H9 (cell line): Measurements from ENCODE around the gene POU2F2. TPM values are rescaled to one million over a fixed set of nuclear protein-coding genes. Genes with fewer than 3 reads are reported as not detected.

Experiments
- DNase-seq: peaks from one replicate; pipeline ENCODE4 v3.0.0-alpha.2; 2017
- H2AFZ ChIP-seq: one replicate; pipeline ENCODE4 v1.6.1; 2013; ENCODE audit warnings: mild to moderate bottlenecking, low read length, control low read depth, moderate library complexity
- H2AK5ac ChIP-seq: 2 replicates; pipeline ENCODE4 v1.6.1; 2013; ENCODE audit warnings: low read length, control low read depth, mixed read lengths; ENCODE audit not compliant: insufficient read length
- H2BK120ac ChIP-seq: one replicate; pipeline ENCODE4 v1.6.1; 2013; ENCODE audit warnings: low read depth, mild to moderate bottlenecking, low read length, control low read depth, inconsistent platforms; ENCODE audit not compliant: poor library complexity, severe bottlenecking
- H2BK12ac ChIP-seq: 2 replicates; pipeline ENCODE4 v1.6.1; 2013; ENCODE audit warnings: low read length, control low read depth, mixed read lengths, low read depth; ENCODE audit not compliant: insufficient read length
- H2BK15ac ChIP-seq: 2 replicates; pipeline ENCODE4 v1.6.1; 2013; ENCODE audit warnings: low read depth, low read length, control low read depth
- H2BK20ac ChIP-seq: one replicate; pipeline ENCODE4 v1.6.1; 2013; ENCODE audit warnings: low read depth, mild to moderate bottlenecking, low read length, control low read depth, inconsistent platforms; ENCODE audit not compliant: poor library complexity, severe bottlenecking
- H2BK5ac ChIP-seq: 2 replicates; pipeline ENCODE4 v1.6.1; 2013; ENCODE audit warnings: low read length, control low read depth, mixed read lengths; ENCODE audit not compliant: insufficient read length
- H3K14ac ChIP-seq: 2 replicates; pipeline ENCODE4 v1.6.1; 2013; ENCODE audit warnings: low read length, control low read depth; ENCODE audit not compliant: insufficient read depth
- H3K18ac ChIP-seq: 2 replicates; pipeline ENCODE4 v1.6.1; 2013; ENCODE audit warnings: low read depth, mild to moderate bottlenecking, mixed read lengths, low read length, control low read depth; ENCODE audit not compliant: insufficient read length
- H3K23ac ChIP-seq: 2 replicates; pipeline ENCODE4 v1.6.1; 2013; ENCODE audit warnings: low read length, control low read depth, mixed read lengths, low read depth; ENCODE audit not compliant: insufficient read length
- H3K23me2 ChIP-seq: 2 replicates; pipeline ENCODE4 v1.6.1; 2013; ENCODE audit warnings: low read depth, mild to moderate bottlenecking, mixed read lengths, low read length, control low read depth; ENCODE audit not compliant: insufficient read length, poor library complexity, severe bottlenecking
- H3K27ac ChIP-seq: 2 replicates; pipeline ENCODE4 v1.5.1; 2013; ENCODE audit warnings: low read length, control low read depth, mixed read lengths, low read depth; ENCODE audit not compliant: insufficient read length
- H3K27me3 ChIP-seq: 2 replicates; pipeline ENCODE4 v1.6.1; 2013; ENCODE audit warnings: low read length, control low read depth, inconsistent platforms; ENCODE audit not compliant: insufficient read depth
- H3K4ac ChIP-seq: 2 replicates; pipeline ENCODE4 v1.6.1; 2013; ENCODE audit warnings: low read depth, mild to moderate bottlenecking, control low read depth, inconsistent platforms, low read length, moderate library complexity
- H3K4me1 ChIP-seq: 2 replicates; pipeline ENCODE4 v1.6.1; 2013; ENCODE audit warnings: low read length, control low read depth, inconsistent platforms; ENCODE audit not compliant: insufficient read depth
- H3K4me2 ChIP-seq: 2 replicates; pipeline ENCODE4 v1.6.1; 2013; ENCODE audit warnings: low read length, control low read depth, mixed read lengths; ENCODE audit not compliant: insufficient read length, insufficient read depth
- H3K56ac ChIP-seq: 2 replicates; pipeline ENCODE4 v1.6.1; 2013; ENCODE audit warnings: low read depth, mild to moderate bottlenecking, mixed read lengths, low read length, control low read depth; ENCODE audit not compliant: insufficient read length
- H3K79me1 ChIP-seq: 2 replicates; pipeline ENCODE4 v1.6.1; 2013; ENCODE audit warnings: low read depth, mild to moderate bottlenecking, moderate library complexity, low read length, control low read depth, inconsistent platforms; ENCODE audit not compliant: insufficient read depth, poor library complexity, severe bottlenecking
- H3K79me2 ChIP-seq: 2 replicates; pipeline ENCODE4 v1.6.1; 2013; ENCODE audit warnings: low read length, control low read depth, inconsistent platforms; ENCODE audit not compliant: insufficient read depth
- H3K9ac ChIP-seq: 2 replicates; pipeline ENCODE4 v1.6.1; 2013; ENCODE audit warnings: low read length, control low read depth, mixed read lengths; ENCODE audit not compliant: insufficient read length; ENCODE audit errors: extremely low read depth
- H3K9me3 ChIP-seq: one replicate; pipeline ENCODE4 v1.6.1; 2013; ENCODE audit warnings: low read depth, low read length, inconsistent platforms; ENCODE audit not compliant: control insufficient read depth
- H3T11ph ChIP-seq: one replicate; pipeline ENCODE4 v1.6.1; 2013; ENCODE audit warnings: mild to moderate bottlenecking, low read length, control low read depth, inconsistent platforms
- H4K20me1 ChIP-seq: one replicate; pipeline ENCODE4 v1.6.1; 2013; ENCODE audit not compliant: control insufficient read depth, insufficient read length, insufficient read depth
- H4K5ac ChIP-seq: 2 replicates; pipeline ENCODE4 v1.6.1; 2013; ENCODE audit warnings: low read depth, mild to moderate bottlenecking, mixed read lengths, low read length, control low read depth; ENCODE audit not compliant: insufficient read length
- H4K8ac ChIP-seq: replicated peaks from 2 replicates; pipeline ENCODE4 v1.6.1; 2013; ENCODE audit warnings: low read length, control low read depth, mixed read lengths, low read depth; ENCODE audit not compliant: insufficient read length
- H4K91ac ChIP-seq: 2 replicates; pipeline ENCODE4 v1.6.1; 2013; ENCODE audit warnings: low read depth, mild to moderate bottlenecking, moderate library complexity, mixed read lengths, low read length, control low read depth; ENCODE audit not compliant: insufficient read length
- H3K27ac Mint-ChIP-seq, 3 experiments: 2 replicates in 2 of 3; 3 replicates in 1 of 3; pipeline ENCODE4 v1.8.0; 2020 to 2021; ENCODE audit warnings: mixed read lengths in 3 of 3, mild to moderate bottlenecking in 1 of 3, moderate library complexity in 1 of 3
- H3K27me3 Mint-ChIP-seq: 2 replicates; pipeline ENCODE4 v1.8.0; 2021; ENCODE audit warnings: low read depth, mild to moderate bottlenecking, moderate library complexity, mixed read lengths
- H3K36me3 Mint-ChIP-seq, 3 experiments: 2 replicates in 2 of 3; 3 replicates in 1 of 3; pipeline ENCODE4 v1.8.0; 2020 to 2021; ENCODE audit warnings: low read depth in 3 of 3, mixed read lengths in 3 of 3; ENCODE audit not compliant: insufficient read depth in 1 of 3
- H3K4me1 Mint-ChIP-seq, 2 experiments: 2 replicates each; pipeline ENCODE4 v1.8.0; 2020; ENCODE audit warnings: mixed read lengths in 2 of 2
- H3K4me3 Mint-ChIP-seq, 2 experiments: 2 replicates in 1 of 2; 3 replicates in 1 of 2; pipeline ENCODE4 v1.8.0; 2020 to 2021; ENCODE audit warnings: mild to moderate bottlenecking in 2 of 2, mixed read lengths in 2 of 2, moderate library complexity in 1 of 2
- H3K9me3 Mint-ChIP-seq, 2 experiments: 2 replicates in 1 of 2; 3 replicates in 1 of 2; pipeline ENCODE4 v1.8.0; 2020; ENCODE audit warnings: mild to moderate bottlenecking in 2 of 2, mixed read lengths in 2 of 2, moderate library complexity in 1 of 2
- CTCF ChIP-seq: fragments of 200-600 bp; sonication (generic); conservative IDR thresholded peaks from 3 replicates; pipeline ENCODE4 v1.8.0; 2021; ENCODE audit warnings: antibody characterized with exemption, mild to moderate bottlenecking
- WGBS: extraction: QIAGEN DNeasy Blood & Tissue Kit; methylation state at CpG from one replicate; pipeline ENCODE4 v1.1.7; 2013; ENCODE audit warnings: missing lambda C conversion rate, low lambda C conversion rate, mixed read lengths; ENCODE audit not compliant: insufficient read length; ENCODE audit errors: extremely low coverage; 5-methylcytosine and 5-hydroxymethylcytosine counted together
- total RNA-seq: library from RNA; stranded (reverse); gene quantifications from 2 replicates; pipeline ENCODE4 v1.2.1, GENCODE V29; 2021

Gene POU2F2
- total RNA-seq, 1 experiment from 2014 or later = 2.9 TPM

GRCh38 chr19:42108527-42109389 is 23.5 kb downstream of the POU2F2 start:
- H3K27ac Mint-ChIP-seq = no peak overlapping the region
- H4K5ac ChIP-seq = no peak overlapping the region

More at GRCh38 chr19:42108527-42109389, 23.5 kb downstream of the POU2F2 start:
- H2BK120ac ChIP-seq = no peak overlapping the region
- Mint-ChIP-seq H3K27me3 (peaks cover 28% of the 10 kb centered on the region), H3K4me1 (peaks cover 17 to 22% of the 10 kb centered on the region in 2 experiments), H3K9me3 (no peaks in the 10 kb centered on the region; a peak in 1 of 5 replicates), H3K36me3 (no peaks in the 10 kb centered on the region), H3K4me3 (no peak overlapping the region)
- H3T11ph ChIP-seq = no peak overlapping the region
- no peak overlapping the region for H3K56ac ChIP-seq
- no peak overlapping the region for H3K27ac ChIP-seq
- WGBS = no CpG with 5 or more reads among the region's 16 CpGs
- H3K9me3 ChIP-seq = no peaks in the 10 kb centered on the region
- H4K91ac ChIP-seq = no peak overlapping the region
- no peak overlapping the region for H2AK5ac ChIP-seq
- H3K23ac ChIP-seq = no peak overlapping the region
- H2BK5ac ChIP-seq = no peak overlapping the region
- H3K4me2 ChIP-seq = no peak overlapping the region
- H3K18ac ChIP-seq = no peak overlapping the region
- no peaks in the 10 kb centered on the region for H3K79me2 ChIP-seq
- no peaks in the 10 kb centered on the region for H3K27me3 ChIP-seq
- no peak overlapping the region for H4K8ac ChIP-seq
- no peak overlapping the region for H2BK12ac ChIP-seq
- no peak overlapping the region for H3K9ac ChIP-seq
- no peaks in the 10 kb centered on the region for H3K23me2 ChIP-seq
- H3K4me1 ChIP-seq = 0 out of 2 replicates have a peak, but pooled peaks cover 3% of the 10 kb centered on the region
- H3K14ac ChIP-seq = no peak overlapping the region
- no peak overlapping the region for H2BK20ac ChIP-seq
- H2AFZ ChIP-seq = no peak overlapping the region
- TF ChIP-seq CTCF = peak; percentile 100
- DNase-seq = peak; percentile 91
- no peaks in the 10 kb centered on the region for H3K79me1 ChIP-seq
- H4K20me1 ChIP-seq = no peaks in the 10 kb centered on the region
- no peak overlapping the region for H3K4ac ChIP-seq
- H2BK15ac ChIP-seq = no peak overlapping the region
